HG03432 (cell line): ENCODE measurements around the gene GPR39.

Source experiments
- ATAC-seq: cut with Tn5 transposase; IDR thresholded peaks from one replicate; pipeline ENCODE4 v1.9.1; 2021; ENCODE audit warnings: mild to moderate bottlenecking, moderate library complexity; ENCODE audit not compliant: unreplicated experiment

Gene GPR39

GRCh38 chr2:132441051-132441450, 24.4 kb downstream of the GPR39 start:
- ATAC-seq = no peak

- ATAC-seq = no peak
These were observed 25.7 kb downstream of the GPR39 start for GRCh38 chr2:132442278-132442677.

DNA sequence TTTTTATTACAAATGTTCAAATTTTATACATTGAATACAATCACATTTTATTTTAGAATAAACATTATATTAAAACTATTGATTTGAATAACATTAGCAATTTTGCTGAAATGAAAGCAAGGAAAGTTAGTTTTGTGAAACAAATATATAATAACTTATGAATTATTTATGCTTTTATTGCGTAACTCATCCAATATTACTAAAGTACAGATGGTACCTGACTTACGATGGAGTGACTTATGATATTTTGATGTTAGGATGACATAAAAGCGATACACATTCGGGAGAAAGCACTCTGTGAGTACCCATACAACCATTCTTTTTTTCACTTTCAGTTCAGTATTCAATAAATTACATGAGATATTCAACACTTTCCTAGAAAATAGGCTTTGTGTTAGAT, 26.5 kb downstream of the GPR39 start:
- ATAC-seq = no peak

- no peak for ATAC-seq
These were observed 29.8 kb downstream of the GPR39 start for GRCh38 chr2:132446444-132446843.

- ATAC-seq = no peak
These were observed 31.7 kb downstream of the GPR39 start for GRCh38 chr2:132448331-132448730.

DNA sequence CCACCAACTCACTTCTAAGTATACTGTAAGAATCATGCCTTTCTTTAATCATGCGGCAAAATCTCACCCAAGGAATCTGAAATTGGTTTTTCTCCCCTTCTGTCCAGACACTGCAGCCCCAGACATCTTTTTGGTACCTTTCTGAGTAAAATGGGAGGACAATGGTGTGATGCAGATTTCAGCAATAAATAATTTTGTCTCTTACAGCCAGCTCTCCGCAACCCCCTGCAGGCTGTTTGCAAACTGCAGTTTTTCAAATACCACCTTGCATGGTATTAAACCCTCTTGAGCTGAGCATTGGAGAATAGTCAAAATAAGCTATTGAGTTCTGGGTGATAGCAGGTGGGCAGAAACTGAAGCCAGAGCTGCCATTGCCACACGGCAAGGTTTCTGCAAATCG, 32.2 kb downstream of the GPR39 start:
- no peak for ATAC-seq

DNA sequence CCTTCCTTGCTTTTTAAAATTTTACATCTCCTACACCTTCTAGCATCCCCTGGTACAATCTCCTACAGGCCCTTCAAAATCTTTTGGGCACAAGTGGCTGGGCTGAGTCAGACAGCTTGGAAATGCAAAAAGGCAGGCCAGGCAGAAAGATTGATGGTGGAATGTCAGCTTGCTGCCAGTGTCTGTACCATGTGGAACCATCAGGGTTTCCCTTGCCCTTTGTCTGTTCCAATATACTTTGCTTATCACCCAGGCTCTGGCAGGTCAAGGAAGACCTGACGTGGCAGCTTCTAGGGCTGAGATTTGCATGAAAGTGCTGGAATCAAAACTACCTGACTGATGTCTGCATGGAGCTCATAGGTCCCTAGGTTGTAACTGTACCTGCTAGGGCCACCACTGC, 33.3 kb downstream of the GPR39 start:
- ATAC-seq = no peak

- no peak for ATAC-seq
These were observed 44.2 kb downstream of the GPR39 start for GRCh38 chr2:132460781-132461180.

- ATAC-seq = no peak
These were observed 45.6 kb downstream of the GPR39 start for GRCh38 chr2:132462236-132462635.

DNA sequence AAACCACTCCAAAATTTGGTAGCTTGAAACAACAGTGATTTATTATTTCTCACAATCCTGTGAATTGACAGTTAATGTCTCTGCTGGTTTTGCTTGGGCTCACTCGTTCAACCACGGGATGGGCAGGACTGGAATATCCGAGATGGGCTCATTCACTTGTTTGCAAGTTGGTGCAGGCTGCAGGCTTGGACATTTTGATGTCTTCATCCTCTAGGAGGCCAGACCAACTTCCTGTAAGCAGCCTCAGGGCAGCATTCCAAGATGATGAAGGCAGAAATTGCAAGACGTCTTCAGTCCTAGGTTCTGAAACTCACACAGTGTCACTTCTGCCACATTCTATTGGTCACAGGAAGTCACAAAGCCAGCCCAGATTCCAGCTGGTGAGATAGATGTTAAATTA, 47.1 kb downstream of the GPR39 start:
- ATAC-seq = no peak

- no peak for ATAC-seq
These were observed 49.3 kb downstream of the GPR39 start for GRCh38 chr2:132465917-132466316.

DNA sequence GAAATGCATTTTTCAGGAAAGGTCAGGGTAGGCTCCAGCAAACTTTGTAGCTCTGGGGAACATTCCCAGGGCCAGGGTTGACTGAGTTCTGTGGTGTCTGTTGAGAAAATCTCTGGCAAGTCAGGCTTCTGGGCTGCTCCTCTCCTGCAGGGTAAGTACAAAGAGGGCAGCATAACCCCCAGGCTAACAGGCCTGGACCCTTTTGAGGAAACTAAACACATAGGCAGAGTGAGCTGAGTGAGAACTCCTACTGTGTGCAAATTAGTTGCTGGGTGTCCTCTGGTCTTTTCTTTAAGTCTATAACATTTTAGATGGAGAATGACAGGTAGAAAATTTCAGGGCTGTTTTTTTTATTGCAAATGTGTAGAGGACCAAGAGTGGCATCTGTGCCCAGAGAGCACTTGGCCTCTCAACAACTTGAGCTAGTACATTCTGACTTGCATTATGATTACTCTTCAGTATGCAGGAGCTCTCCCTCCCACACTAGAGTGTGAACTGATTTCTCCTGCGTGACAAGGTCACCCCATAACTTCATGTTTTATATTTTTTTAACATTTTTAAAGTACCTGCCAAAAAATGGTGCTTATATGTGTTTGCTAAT, 49.9 kb downstream of the GPR39 start:
- ATAC-seq = no peak

GRCh38 chr2:132468821-132469675, 52.4 kb downstream of the GPR39 start:
- ATAC-seq = no peak

GRCh38 chr2:132470746-132471145, 54.1 kb downstream of the GPR39 start:
- no peak for ATAC-seq

DNA sequence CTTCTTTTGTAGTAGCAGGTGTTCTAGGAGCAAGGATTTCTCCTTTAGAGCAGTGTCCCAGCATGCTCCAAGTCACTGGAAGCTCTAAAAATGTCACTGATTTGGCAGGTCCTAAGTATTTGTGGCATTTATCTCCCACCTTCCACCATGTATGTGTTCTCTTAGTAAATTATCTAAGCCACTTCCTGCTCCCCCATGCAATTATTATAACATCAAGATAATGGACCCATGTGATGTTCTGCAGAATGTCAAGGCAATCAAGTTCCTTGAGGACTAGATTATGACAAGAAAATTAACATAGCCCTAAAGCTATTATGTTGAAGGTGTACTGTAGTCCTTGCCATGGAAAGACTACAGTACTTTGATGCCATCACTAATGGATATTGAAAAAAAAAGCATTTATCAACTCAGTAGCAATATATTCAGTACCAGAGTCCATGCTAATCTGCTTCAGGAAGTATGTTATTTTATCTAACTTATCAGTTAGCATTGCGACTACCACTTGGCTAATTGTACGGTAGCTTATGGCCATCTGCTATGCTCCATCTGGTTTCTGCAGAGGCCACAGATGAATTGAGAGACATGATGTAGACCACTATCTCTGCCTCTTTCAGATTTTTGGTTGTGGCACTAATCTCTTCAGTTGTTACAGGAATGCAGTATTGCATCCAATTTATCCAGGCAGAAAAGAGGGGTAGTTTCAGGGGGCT, 56.7 kb downstream of the GPR39 start:
- no peak for ATAC-seq

- ATAC-seq = no peak
These were observed 59.0 kb downstream of the GPR39 start for GRCh38 chr2:132475615-132476014.

GRCh38 chr2:132477436-132477835, 60.8 kb downstream of the GPR39 start:
- no peak for ATAC-seq

DNA sequence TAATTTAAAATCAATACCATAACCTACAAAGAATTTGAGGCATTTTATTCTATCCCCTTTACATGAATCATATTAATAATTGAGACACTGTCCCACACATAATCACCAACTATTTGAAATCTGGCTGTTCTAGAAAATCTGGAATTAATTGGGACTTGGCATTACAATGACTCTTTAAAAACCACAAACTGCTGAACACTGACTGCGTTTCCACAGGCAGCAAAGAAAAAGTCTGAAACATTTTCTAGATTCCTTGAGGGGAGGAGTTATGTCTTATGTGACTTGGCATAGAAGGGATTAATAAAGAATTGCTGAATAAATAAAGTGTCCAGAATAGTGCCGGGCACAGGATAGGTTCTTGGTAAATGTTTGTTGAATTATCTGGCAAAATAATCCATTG, 61.4 kb downstream of the GPR39 start:
- ATAC-seq = no peak

DNA sequence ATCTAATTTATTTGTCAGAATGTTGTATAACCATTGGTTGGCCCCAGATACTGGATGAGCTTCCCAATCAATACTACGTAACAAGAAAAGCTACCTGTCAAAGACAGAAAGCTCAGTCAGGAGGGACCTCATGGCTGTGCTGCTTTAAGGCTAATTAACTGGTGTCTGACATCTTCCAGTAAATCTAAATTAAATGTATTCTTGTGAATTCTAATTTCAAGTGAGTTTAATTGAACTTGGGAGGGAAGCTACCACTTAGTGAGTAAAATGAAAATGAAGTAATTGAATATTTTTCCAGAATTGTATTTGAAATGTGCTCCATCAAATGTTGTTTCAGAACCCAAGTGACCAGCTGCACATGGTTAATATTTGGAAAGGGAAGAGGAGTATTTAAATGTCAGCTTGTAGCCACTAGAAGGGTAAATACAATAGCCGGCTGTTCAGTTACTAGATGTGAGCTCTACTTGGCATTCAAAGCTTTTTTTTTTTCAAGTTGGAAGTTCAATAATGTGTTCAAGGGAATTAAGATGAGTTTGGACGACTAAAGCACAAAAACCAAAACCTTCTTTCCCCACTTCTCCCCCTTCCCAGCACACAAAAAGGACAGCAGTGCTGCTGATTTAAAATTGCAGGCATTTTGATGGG, 62.0 kb downstream of the GPR39 start:
- ATAC-seq = no peak

DNA sequence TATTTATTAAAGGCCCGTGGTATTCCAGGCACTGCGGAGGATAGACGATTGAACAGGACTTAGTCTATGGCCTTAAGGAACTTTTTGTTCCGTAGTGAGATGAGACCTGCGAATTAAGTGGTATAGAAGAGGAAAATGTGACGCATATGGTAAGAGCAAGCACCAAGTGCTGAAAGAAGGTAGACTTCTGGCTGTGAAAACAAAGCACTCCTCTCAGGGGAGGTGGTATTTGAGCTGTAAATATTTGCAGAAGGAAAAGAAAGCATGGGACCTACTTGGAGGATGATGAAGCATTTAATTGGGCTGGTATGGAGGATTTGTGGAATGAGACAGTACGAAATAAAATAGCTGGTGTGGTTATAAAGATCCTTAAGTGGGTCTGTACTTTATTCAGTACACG, 62.5 kb downstream of the GPR39 start:
- ATAC-seq = no peak

- ATAC-seq = no peak
These were observed 66.2 kb downstream of the GPR39 start for GRCh38 chr2:132482821-132483220.
